Measurements from ENCODE around the gene GFRA1.

The GFRA1 gene

GRCh38 chr10:116296291-116296721 is 23.3 kb upstream of the GFRA1 start:
- Histone ChIP-seq H3K27ac (ENCODE audit: low read length) (no peak overlapping the region), H3K9ac (ENCODE audit: low read length in 2 of 2) (no peak overlapping the region), H3K27me3 (ENCODE audit: control insufficient read depth in 1 of 2, insufficient read depth in 2 of 2, low read length in 2 of 2) (no peaks in the 10 kb centered on the region), H3K4me3 (ENCODE audit: low read length in 2 of 2) (no peak overlapping the region), H3K4me1 (ENCODE audit: control insufficient read depth, insufficient read depth, low read length) (no peaks in the 10 kb centered on the region), H3K9me3 (ENCODE audit: control insufficient read depth in 2 of 2, low read length in 2 of 2) (no peaks in the 10 kb centered on the region), H3K36me3 (ENCODE audit: control insufficient read depth in 2 of 2, insufficient read depth in 2 of 2, low read length in 2 of 2) (no peaks in the 10 kb centered on the region)

GRCh38 chr10:116292493-116292892 is 19.5 kb upstream of the GFRA1 start:
- H3K9ac ChIP-seq (ENCODE audit: low read length in 2 of 2), result no peak overlapping the region
- peaks cover 0 to 2% of the 10 kb centered on the region in 2 donors for H3K27me3 ChIP-seq (ENCODE audit: control insufficient read depth in 1 of 2, insufficient read depth in 2 of 2, low read length in 2 of 2)
- H3K27ac ChIP-seq (ENCODE audit: low read length), result no peak overlapping the region
- H3K4me1 ChIP-seq (ENCODE audit: control insufficient read depth, insufficient read depth, low read length), result no peaks in the 10 kb centered on the region
- no peaks in the 10 kb centered on the region for H3K9me3 ChIP-seq (ENCODE audit: control insufficient read depth in 2 of 2, low read length in 2 of 2)
- no peak overlapping the region for H3K4me3 ChIP-seq (ENCODE audit: low read length in 2 of 2)
- no peaks in the 10 kb centered on the region for H3K36me3 ChIP-seq (ENCODE audit: control insufficient read depth in 2 of 2, insufficient read depth in 2 of 2, low read length in 2 of 2)

- no peak overlapping the region for H3K4me3 ChIP-seq (ENCODE audit: low read length in 2 of 2)
- H3K9me3 ChIP-seq (ENCODE audit: control insufficient read depth in 2 of 2, low read length in 2 of 2), result no peaks in the 10 kb centered on the region
- H3K27me3 ChIP-seq (ENCODE audit: control insufficient read depth in 1 of 2, insufficient read depth in 2 of 2, low read length in 2 of 2), result peaks cover 0 to 2% of the 10 kb centered on the region in 2 donors
- no peaks in the 10 kb centered on the region for H3K36me3 ChIP-seq (ENCODE audit: control insufficient read depth in 2 of 2, insufficient read depth in 2 of 2, low read length in 2 of 2)
- no peak overlapping the region for H3K9ac ChIP-seq (ENCODE audit: low read length in 2 of 2)
- no peaks in the 10 kb centered on the region for H3K4me1 ChIP-seq (ENCODE audit: control insufficient read depth, insufficient read depth, low read length)
- no peak overlapping the region for H3K27ac ChIP-seq (ENCODE audit: low read length)
Observed at GRCh38 chr10:116289652-116290051, 16.6 kb upstream of the GFRA1 start.

GRCh38 chr10:116287906-116288501 is 15.0 kb upstream of the GFRA1 start:
- H3K4me1 ChIP-seq (ENCODE audit: control insufficient read depth, insufficient read depth, low read length), result no peaks in the 10 kb centered on the region
- peaks cover 2% of the 10 kb centered on the region in 2 donors for H3K27me3 ChIP-seq (ENCODE audit: control insufficient read depth in 1 of 2, insufficient read depth in 2 of 2, low read length in 2 of 2)
- no peaks in the 10 kb centered on the region for H3K9me3 ChIP-seq (ENCODE audit: control insufficient read depth in 2 of 2, low read length in 2 of 2)
- H3K27ac ChIP-seq (ENCODE audit: low read length), result no peak overlapping the region
- no peak overlapping the region for H3K4me3 ChIP-seq (ENCODE audit: low read length in 2 of 2)
- H3K9ac ChIP-seq (ENCODE audit: low read length in 2 of 2), result no peak overlapping the region
- H3K36me3 ChIP-seq (ENCODE audit: control insufficient read depth in 2 of 2, insufficient read depth in 2 of 2, low read length in 2 of 2), result no peaks in the 10 kb centered on the region

- Histone ChIP-seq H3K27ac (ENCODE audit: low read length) (no peak overlapping the region), H3K9ac (ENCODE audit: low read length in 2 of 2) (no peak overlapping the region), H3K27me3 (ENCODE audit: control insufficient read depth in 1 of 2, insufficient read depth in 2 of 2, low read length in 2 of 2) (peaks cover 2 to 7% of the 10 kb centered on the region in 2 donors), H3K9me3 (ENCODE audit: control insufficient read depth in 2 of 2, low read length in 2 of 2) (no peaks in the 10 kb centered on the region), H3K36me3 (ENCODE audit: control insufficient read depth in 2 of 2, insufficient read depth in 2 of 2, low read length in 2 of 2) (no peaks in the 10 kb centered on the region), H3K4me3 (ENCODE audit: low read length in 2 of 2) (no peak overlapping the region), H3K4me1 (ENCODE audit: control insufficient read depth, insufficient read depth, low read length) (no peaks in the 10 kb centered on the region)
Observed at GRCh38 chr10:116286626-116287200, 13.7 kb upstream of the GFRA1 start.

- H3K4me1 ChIP-seq (ENCODE audit: control insufficient read depth, insufficient read depth, low read length), result no peaks in the 10 kb centered on the region
- H3K9ac ChIP-seq (ENCODE audit: low read length in 2 of 2), result no peak overlapping the region
- peaks cover 0 to 9% of the 10 kb centered on the region in 2 donors for H3K27me3 ChIP-seq (ENCODE audit: control insufficient read depth in 1 of 2, insufficient read depth in 2 of 2, low read length in 2 of 2)
- H3K9me3 ChIP-seq (ENCODE audit: control insufficient read depth in 2 of 2, low read length in 2 of 2), result no peaks in the 10 kb centered on the region
- no peak overlapping the region for H3K27ac ChIP-seq (ENCODE audit: low read length)
- H3K36me3 ChIP-seq (ENCODE audit: control insufficient read depth in 2 of 2, insufficient read depth in 2 of 2, low read length in 2 of 2), result no peaks in the 10 kb centered on the region
- H3K4me3 ChIP-seq (ENCODE audit: low read length in 2 of 2), result no peak overlapping the region
Observed at GRCh38 chr10:116281775-116282174, 8.8 kb upstream of the GFRA1 start.

- no peak overlapping the region for H3K4me3 ChIP-seq (ENCODE audit: low read length in 2 of 2)
- H3K36me3 ChIP-seq (ENCODE audit: control insufficient read depth in 2 of 2, insufficient read depth in 2 of 2, low read length in 2 of 2), result no peaks in the 10 kb centered on the region
- peaks cover under 1 to 20% of the 10 kb centered on the region in 2 donors for H3K27me3 ChIP-seq (ENCODE audit: control insufficient read depth in 1 of 2, insufficient read depth in 2 of 2, low read length in 2 of 2)
- peaks cover 10% of the 10 kb centered on the region for H3K4me1 ChIP-seq (ENCODE audit: control insufficient read depth, insufficient read depth, low read length)
- no peaks in the 10 kb centered on the region for H3K9me3 ChIP-seq (ENCODE audit: control insufficient read depth in 2 of 2, low read length in 2 of 2)
- H3K27ac ChIP-seq (ENCODE audit: low read length), result no peak overlapping the region
- no peak overlapping the region for H3K9ac ChIP-seq (ENCODE audit: low read length in 2 of 2)
Observed at GRCh38 chr10:116278846-116279245, 5.8 kb upstream of the GFRA1 start.

GRCh38 chr10:116276981-116277380 is 4.0 kb upstream of the GFRA1 start:
- H3K27me3 ChIP-seq (ENCODE audit: control insufficient read depth in 1 of 2, insufficient read depth in 2 of 2, low read length in 2 of 2), result peaks cover 2 to 30% of the 10 kb centered on the region in 2 donors
- no peak overlapping the region for H3K9ac ChIP-seq (ENCODE audit: low read length in 2 of 2)
- H3K27ac ChIP-seq (ENCODE audit: low read length), result no peak overlapping the region
- no peak overlapping the region for H3K4me3 ChIP-seq (ENCODE audit: low read length in 2 of 2)
- no peaks in the 10 kb centered on the region for H3K36me3 ChIP-seq (ENCODE audit: control insufficient read depth in 2 of 2, insufficient read depth in 2 of 2, low read length in 2 of 2)
- no peaks in the 10 kb centered on the region for H3K9me3 ChIP-seq (ENCODE audit: control insufficient read depth in 2 of 2, low read length in 2 of 2)
- peaks cover 23% of the 10 kb centered on the region for H3K4me1 ChIP-seq (ENCODE audit: control insufficient read depth, insufficient read depth, low read length)

GRCh38 chr10:116274064-116274904 is 1.3 kb upstream of the GFRA1 start:
- H3K27ac ChIP-seq (ENCODE audit: low read length), result peak overlapping the region; percentile 41
- peak overlapping the region; percentile 77 to 80 for H3K4me3 ChIP-seq (ENCODE audit: low read length in 2 of 2)
- H3K9ac ChIP-seq (ENCODE audit: low read length in 2 of 2), result peak overlapping the region; percentile 7 to 53

GRCh38 chr10:116271593-116272439 is 1.2 kb downstream of the GFRA1 start:
- no peaks in the 10 kb centered on the region for H3K9me3 ChIP-seq (ENCODE audit: control insufficient read depth in 2 of 2, low read length in 2 of 2)
- H3K9ac ChIP-seq (ENCODE audit: low read length in 2 of 2), result peak overlapping the region; percentile 36 to 53
- peaks cover 5 to 38% of the 10 kb centered on the region in 2 donors for H3K27me3 ChIP-seq (ENCODE audit: control insufficient read depth in 1 of 2, insufficient read depth in 2 of 2, low read length in 2 of 2)
- no peaks in the 10 kb centered on the region for H3K36me3 ChIP-seq (ENCODE audit: control insufficient read depth in 2 of 2, insufficient read depth in 2 of 2, low read length in 2 of 2)
- H3K4me3 ChIP-seq (ENCODE audit: low read length in 2 of 2), result peak overlapping the region; percentile 77 to 80
- peaks cover 40% of the 10 kb centered on the region for H3K4me1 ChIP-seq (ENCODE audit: control insufficient read depth, insufficient read depth, low read length)
- peak overlapping the region; percentile 46 for H3K27ac ChIP-seq (ENCODE audit: low read length)

More at GRCh38 chr10:116274064-116274904, 1.3 kb upstream of the GFRA1 start:
- no peaks in the 10 kb centered on the region for H3K36me3 ChIP-seq (ENCODE audit: control insufficient read depth in 2 of 2, insufficient read depth in 2 of 2, low read length in 2 of 2)
- H3K4me1 ChIP-seq (ENCODE audit: control insufficient read depth, insufficient read depth, low read length), result peaks cover 40% of the 10 kb centered on the region
- no peaks in the 10 kb centered on the region for H3K9me3 ChIP-seq (ENCODE audit: control insufficient read depth in 2 of 2, low read length in 2 of 2)
- peaks cover 5 to 38% of the 10 kb centered on the region in 2 donors for H3K27me3 ChIP-seq (ENCODE audit: control insufficient read depth in 1 of 2, insufficient read depth in 2 of 2, low read length in 2 of 2)
